ENCODE data around the gene OVCH2. TPM values are rescaled to one million over a fixed set of nuclear protein-coding genes. Genes with fewer than 3 reads are reported as not detected.

The OVCH2 gene
- total RNA-seq, 1 experiment from 2014 or later, result 0.79 TPM

- POLR2A ChIA-PET, result no interaction called here
- H3K36me3 Mint-ChIP-seq (ENCODE audit: insufficient read depth, unreplicated experiment), result no peaks in the 10 kb centered on the region
- intact Hi-C loops (cut with micrococcal nuclease), result no loop called here
- no peak overlapping the region for H3K27ac Mint-ChIP-seq (ENCODE audit: low read depth, unreplicated experiment)
- H3K4me1 Mint-ChIP-seq (ENCODE audit: insufficient read depth, unreplicated experiment), result peaks cover 14% of the 10 kb centered on the region
- no peak for DNase-seq (ENCODE audit: unreplicated experiment)
- CTCF ChIA-PET, result interaction anchor here (0.6 to 10.2 kb wide), 3 partner anchors 100 to 214 kb away, joined by 3 to 182 read pairs (median 3); no protein-coding TSS in a partner anchor
- BruUV-seq (replicated peaks), result no TSS peak
- H3K4me3 Mint-ChIP-seq (ENCODE audit: unreplicated experiment), result no peak overlapping the region
- no peak for TF ChIP-seq CTCF (IDR thresholded peaks at IDR 0.05; ENCODE audit: unreplicated experiment)
- no peaks in the 10 kb centered on the region for H3K9me3 Mint-ChIP-seq (ENCODE audit: unreplicated experiment)
- H3K27me3 Mint-ChIP-seq (ENCODE audit: insufficient read depth, unreplicated experiment), result no peaks in the 10 kb centered on the region
Observed at GRCh38 chr11:7672276-7672959, 33.9 kb downstream of the OVCH2 start.

- Mint-ChIP-seq H3K27me3 (ENCODE audit: insufficient read depth, unreplicated experiment) (no peaks in the 10 kb centered on the region), H3K4me1 (ENCODE audit: insufficient read depth, unreplicated experiment) (peaks cover 6% of the 10 kb centered on the region), H3K9me3 (ENCODE audit: unreplicated experiment) (no peaks in the 10 kb centered on the region), H3K4me3 (ENCODE audit: unreplicated experiment) (no peak overlapping the region), H3K36me3 (ENCODE audit: insufficient read depth, unreplicated experiment) (no peaks in the 10 kb centered on the region), H3K27ac (ENCODE audit: low read depth, unreplicated experiment) (no peak overlapping the region)
- no peak for TF ChIP-seq CTCF (IDR thresholded peaks at IDR 0.05; ENCODE audit: unreplicated experiment)
- BruUV-seq (replicated peaks), result no TSS peak
- ChIA-PET POLR2A (no interaction called here), CTCF (interaction anchor here (0.5 to 10.2 kb wide), 7 partner anchors 15 to 574 kb away, joined by 3 to 182 read pairs (median 4); no protein-coding TSS in a partner anchor)
- DNase-seq (ENCODE audit: unreplicated experiment), result no peak
- intact Hi-C loops (cut with micrococcal nuclease), result no loop called here
Observed at GRCh38 chr11:7671347-7672215, 34.7 kb downstream of the OVCH2 start.

- no peak for TF ChIP-seq CTCF (IDR thresholded peaks at IDR 0.05; ENCODE audit: unreplicated experiment)
- CTCF ChIA-PET, result interaction anchor here (0.7 to 10.2 kb wide), 7 partner anchors 14 to 590 kb away, joined by 3 to 182 read pairs (median 4); no protein-coding TSS in a partner anchor
- peaks cover 2% of the 10 kb centered on the region for H3K4me1 Mint-ChIP-seq (ENCODE audit: insufficient read depth, unreplicated experiment)
- DNase-seq (ENCODE audit: unreplicated experiment), result no peak
- POLR2A ChIA-PET, result interaction anchor here (1.2 kb wide), 1 partner anchor 11 kb away, joined by 3 read pairs; no protein-coding TSS in a partner anchor
- no peaks in the 10 kb centered on the region for H3K36me3 Mint-ChIP-seq (ENCODE audit: insufficient read depth, unreplicated experiment)
- BruUV-seq (replicated peaks), result no TSS peak
- intact Hi-C loops (cut with micrococcal nuclease), result no loop called here
- H3K4me3 Mint-ChIP-seq (ENCODE audit: unreplicated experiment), result no peak overlapping the region
- H3K27ac Mint-ChIP-seq (ENCODE audit: low read depth, unreplicated experiment), result no peak overlapping the region
- H3K9me3 Mint-ChIP-seq (ENCODE audit: unreplicated experiment), result no peaks in the 10 kb centered on the region
- no peaks in the 10 kb centered on the region for H3K27me3 Mint-ChIP-seq (ENCODE audit: insufficient read depth, unreplicated experiment)
Observed at GRCh38 chr11:7670641-7671040, 35.6 kb downstream of the OVCH2 start.

- Mint-ChIP-seq H3K27me3 (ENCODE audit: insufficient read depth, unreplicated experiment) (no peaks in the 10 kb centered on the region), H3K9me3 (ENCODE audit: unreplicated experiment) (no peaks in the 10 kb centered on the region), H3K36me3 (ENCODE audit: insufficient read depth, unreplicated experiment) (no peaks in the 10 kb centered on the region), H3K4me3 (ENCODE audit: unreplicated experiment) (no peak overlapping the region), H3K27ac (ENCODE audit: low read depth, unreplicated experiment) (no peak overlapping the region), H3K4me1 (ENCODE audit: insufficient read depth, unreplicated experiment) (no peaks in the 10 kb centered on the region)
- intact Hi-C loops (cut with micrococcal nuclease), result no loop called here
- BruUV-seq (replicated peaks), result no TSS peak
- ChIA-PET POLR2A (no interaction called here), CTCF (interaction anchor here (0.5 to 10.2 kb wide), 11 partner anchors 12 to 816 kb away, joined by 3 to 182 read pairs (median 4); no protein-coding TSS in a partner anchor)
- no peak for DNase-seq (ENCODE audit: unreplicated experiment)
- no peak for TF ChIP-seq CTCF (IDR thresholded peaks at IDR 0.05; ENCODE audit: unreplicated experiment)
Observed at GRCh38 chr11:7668911-7669310, 37.4 kb downstream of the OVCH2 start.
